Endothelial cell (in vitro differentiated cells): Measurements from ENCODE around the gene JAKMIP2. TPM values are rescaled to one million over a fixed set of nuclear protein-coding genes. Genes with fewer than 3 reads are reported as not detected.

Experiments used
- DNase-seq: peaks from one replicate; pipeline ENCODE4 v3.0.0; 2021; ENCODE audit warnings: low spot score
- H3K27ac Mint-ChIP-seq: one replicate; pipeline ENCODE4 v1.8.0; 2021; ENCODE audit warnings: mixed read lengths, inconsistent platforms; ENCODE audit not compliant: unreplicated experiment
- H3K27me3 Mint-ChIP-seq: one replicate; pipeline ENCODE4 v1.8.0; 2021; ENCODE audit warnings: mild to moderate bottlenecking, moderate library complexity, mixed read lengths, inconsistent platforms; ENCODE audit not compliant: unreplicated experiment
- H3K36me3 Mint-ChIP-seq: one replicate; pipeline ENCODE4 v1.8.0; 2021; ENCODE audit warnings: mild to moderate bottlenecking, low read depth, mixed read lengths, inconsistent platforms; ENCODE audit not compliant: unreplicated experiment
- H3K4me1 Mint-ChIP-seq: one replicate; pipeline ENCODE4 v1.8.0; 2021; ENCODE audit warnings: mild to moderate bottlenecking, mixed read lengths, inconsistent platforms; ENCODE audit not compliant: unreplicated experiment
- H3K4me3 Mint-ChIP-seq: one replicate; pipeline ENCODE4 v1.8.0; 2021; ENCODE audit warnings: mild to moderate bottlenecking, mixed read lengths, inconsistent platforms; ENCODE audit not compliant: unreplicated experiment
- H3K9me3 Mint-ChIP-seq: one replicate; pipeline ENCODE4 v1.8.0; 2021; ENCODE audit warnings: mixed read lengths, inconsistent platforms; ENCODE audit not compliant: unreplicated experiment
- total RNA-seq: library from RNA; stranded (reverse); fragmentation: NEBNext Ultra II Directional; extraction: Animal tissue kit (Norgen Biotek cat#: 25700); gene quantifications from one replicate; pipeline ENCODE4 v1.2.1, GENCODE V29; 2021; ENCODE audit not compliant: unreplicated experiment
- TF ChIP-seq, protein P1 (sequence below): fragments of 200-600 bp; sonication (generic); IDR thresholded peaks from one replicate; pipeline ENCODE4 v1.5.0; 2021; ENCODE audit warnings: antibody characterized with exemption; ENCODE audit not compliant: unreplicated experiment

The JAKMIP2 gene
- total RNA-seq, 1 donor from 2014 or later: 4.3 TPM

- Mint-ChIP-seq H3K27ac (no peak overlapping the region), H3K36me3 (no peaks in the 10 kb centered on the region), H3K9me3 (no peaks in the 10 kb centered on the region), H3K4me1 (no peaks in the 10 kb centered on the region), H3K27me3 (no peaks in the 10 kb centered on the region), H3K4me3 (no peak overlapping the region)
- no peak for DNase-seq
- TF ChIP-seq, protein P1, sequence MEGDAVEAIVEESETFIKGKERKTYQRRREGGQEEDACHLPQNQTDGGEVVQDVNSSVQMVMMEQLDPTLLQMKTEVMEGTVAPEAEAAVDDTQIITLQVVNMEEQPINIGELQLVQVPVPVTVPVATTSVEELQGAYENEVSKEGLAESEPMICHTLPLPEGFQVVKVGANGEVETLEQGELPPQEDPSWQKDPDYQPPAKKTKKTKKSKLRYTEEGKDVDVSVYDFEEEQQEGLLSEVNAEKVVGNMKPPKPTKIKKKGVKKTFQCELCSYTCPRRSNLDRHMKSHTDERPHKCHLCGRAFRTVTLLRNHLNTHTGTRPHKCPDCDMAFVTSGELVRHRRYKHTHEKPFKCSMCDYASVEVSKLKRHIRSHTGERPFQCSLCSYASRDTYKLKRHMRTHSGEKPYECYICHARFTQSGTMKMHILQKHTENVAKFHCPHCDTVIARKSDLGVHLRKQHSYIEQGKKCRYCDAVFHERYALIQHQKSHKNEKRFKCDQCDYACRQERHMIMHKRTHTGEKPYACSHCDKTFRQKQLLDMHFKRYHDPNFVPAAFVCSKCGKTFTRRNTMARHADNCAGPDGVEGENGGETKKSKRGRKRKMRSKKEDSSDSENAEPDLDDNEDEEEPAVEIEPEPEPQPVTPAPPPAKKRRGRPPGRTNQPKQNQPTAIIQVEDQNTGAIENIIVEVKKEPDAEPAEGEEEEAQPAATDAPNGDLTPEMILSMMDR: no peak
These were observed 18.9 kb upstream of the JAKMIP2 start for GRCh38 chr5:147801461-147801860.

DNA sequence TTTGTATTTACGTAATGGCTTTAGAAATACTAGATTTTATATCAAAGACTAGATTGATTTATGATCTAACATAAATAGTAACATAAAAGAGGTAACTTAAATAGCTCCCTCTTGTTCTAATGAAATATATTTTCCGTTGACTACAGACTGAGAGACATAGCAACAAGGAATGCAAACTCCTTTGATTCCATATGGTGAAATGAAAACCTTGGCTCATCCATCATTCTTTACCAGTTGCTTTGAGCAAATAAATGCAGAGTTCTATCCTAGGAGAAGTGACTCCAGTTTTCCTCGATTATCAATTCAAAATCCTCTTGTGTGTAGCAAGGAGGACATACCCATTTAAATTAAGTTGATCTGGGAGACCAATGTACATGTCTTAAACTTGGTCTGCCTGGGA lies 18.0 kb upstream of the JAKMIP2 start:
- no peak overlapping the region for H3K27ac Mint-ChIP-seq
- H3K9me3 Mint-ChIP-seq: no peaks in the 10 kb centered on the region
- DNase-seq: no peak
- no peak overlapping the region for H3K4me3 Mint-ChIP-seq
- H3K36me3 Mint-ChIP-seq: no peaks in the 10 kb centered on the region
- no peaks in the 10 kb centered on the region for H3K4me1 Mint-ChIP-seq
- TF ChIP-seq, protein P1: no peak
- H3K27me3 Mint-ChIP-seq: no peaks in the 10 kb centered on the region

GRCh38 chr5:147796556-147797308 lies 14.2 kb upstream of the JAKMIP2 start:
- TF ChIP-seq, protein P1: no peak
- no peak for DNase-seq
- H3K27me3 Mint-ChIP-seq: peaks cover 2% of the 10 kb centered on the region
- H3K4me3 Mint-ChIP-seq: no peak overlapping the region
- H3K4me1 Mint-ChIP-seq: no peaks in the 10 kb centered on the region
- H3K9me3 Mint-ChIP-seq: no peaks in the 10 kb centered on the region
- no peak overlapping the region for H3K27ac Mint-ChIP-seq
- no peaks in the 10 kb centered on the region for H3K36me3 Mint-ChIP-seq

DNA sequence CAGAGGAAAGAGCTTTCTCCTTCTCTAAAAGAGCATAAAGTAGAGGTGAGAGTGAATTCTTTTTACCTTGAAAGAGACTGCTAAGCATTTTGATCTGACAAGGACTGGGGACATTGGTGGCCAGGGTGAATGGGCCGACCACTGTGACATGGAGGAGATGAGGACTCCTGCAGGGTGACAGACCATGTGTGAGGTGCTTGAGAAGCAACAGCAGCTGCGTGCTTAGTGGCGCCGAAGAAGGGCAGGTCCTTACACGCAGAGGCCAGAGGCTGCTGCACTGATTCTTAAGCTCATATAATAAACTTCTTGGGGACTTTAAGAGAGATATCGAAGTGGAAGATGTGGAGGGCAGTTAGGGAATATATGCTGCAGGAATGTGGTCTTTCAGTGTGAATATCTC lies 8.7 kb upstream of the JAKMIP2 start:
- Mint-ChIP-seq H3K27ac (no peak overlapping the region), H3K9me3 (no peaks in the 10 kb centered on the region), H3K27me3 (peaks cover 2% of the 10 kb centered on the region), H3K36me3 (no peaks in the 10 kb centered on the region), H3K4me3 (no peak overlapping the region), H3K4me1 (no peaks in the 10 kb centered on the region)
- TF ChIP-seq, protein P1: no peak
- DNase-seq: no peak

- Mint-ChIP-seq H3K4me1 (no peaks in the 10 kb centered on the region), H3K27ac (no peak overlapping the region), H3K9me3 (no peaks in the 10 kb centered on the region), H3K4me3 (no peak overlapping the region), H3K36me3 (no peaks in the 10 kb centered on the region), H3K27me3 (peaks cover 2% of the 10 kb centered on the region)
- TF ChIP-seq, protein P1: no peak
- no peak for DNase-seq
These were observed 7.3 kb upstream of the JAKMIP2 start for GRCh38 chr5:147789820-147790219.
